22Rv1 (cell line): ENCODE results near the gene SLC22A12.

Experiments used
- H3K27ac ChIP-seq: fragments of 450-650 bp; 2 replicates; pipeline ENCODE4 v1.5.1; 2017
- ZFX ChIP-seq: fragments of 450-650 bp; IDR thresholded peaks from 2 replicates; pipeline ENCODE4 v1.6.1; 2017; ENCODE audit warnings: antibody characterized with exemption, borderline replicate concordance
- TF ChIP-seq, protein P1 (sequence below): fragments of 450-650 bp; IDR thresholded peaks from 2 replicates; pipeline ENCODE4 v1.5.1; 2017; ENCODE audit warnings: mild to moderate bottlenecking

Gene SLC22A12

GRCh38 chr11:64590763-64591221, at the start of gene SLC22A12:
SLC22A12 (plus strand) TSS chr11:64591220; CDS start chr11:64591557, 337 bp downstream.
- TF ChIP-seq, protein P1, sequence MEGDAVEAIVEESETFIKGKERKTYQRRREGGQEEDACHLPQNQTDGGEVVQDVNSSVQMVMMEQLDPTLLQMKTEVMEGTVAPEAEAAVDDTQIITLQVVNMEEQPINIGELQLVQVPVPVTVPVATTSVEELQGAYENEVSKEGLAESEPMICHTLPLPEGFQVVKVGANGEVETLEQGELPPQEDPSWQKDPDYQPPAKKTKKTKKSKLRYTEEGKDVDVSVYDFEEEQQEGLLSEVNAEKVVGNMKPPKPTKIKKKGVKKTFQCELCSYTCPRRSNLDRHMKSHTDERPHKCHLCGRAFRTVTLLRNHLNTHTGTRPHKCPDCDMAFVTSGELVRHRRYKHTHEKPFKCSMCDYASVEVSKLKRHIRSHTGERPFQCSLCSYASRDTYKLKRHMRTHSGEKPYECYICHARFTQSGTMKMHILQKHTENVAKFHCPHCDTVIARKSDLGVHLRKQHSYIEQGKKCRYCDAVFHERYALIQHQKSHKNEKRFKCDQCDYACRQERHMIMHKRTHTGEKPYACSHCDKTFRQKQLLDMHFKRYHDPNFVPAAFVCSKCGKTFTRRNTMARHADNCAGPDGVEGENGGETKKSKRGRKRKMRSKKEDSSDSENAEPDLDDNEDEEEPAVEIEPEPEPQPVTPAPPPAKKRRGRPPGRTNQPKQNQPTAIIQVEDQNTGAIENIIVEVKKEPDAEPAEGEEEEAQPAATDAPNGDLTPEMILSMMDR: no peak
- no peak for TF ChIP-seq ZFX
- no peak within 1 kb of the TSS for H3K27ac ChIP-seq

GRCh38 chr11:64542172-64543125, 48.6 kb upstream of the SLC22A12 start:
- TF ChIP-seq, protein P1: no peak
- TF ChIP-seq ZFX: no peak
- H3K27ac ChIP-seq: no peak overlapping the region

GRCh38 chr11:64543818-64544217, 47.2 kb upstream of the SLC22A12 start:
- no peak overlapping the region for H3K27ac ChIP-seq
- no peak for TF ChIP-seq ZFX
- TF ChIP-seq, protein P1: no peak

- TF ChIP-seq ZFX: no peak
- TF ChIP-seq, protein P1: no peak
- H3K27ac ChIP-seq: no peak overlapping the region
These were observed 46.3 kb upstream of the SLC22A12 start for GRCh38 chr11:64544616-64545296.

DNA sequence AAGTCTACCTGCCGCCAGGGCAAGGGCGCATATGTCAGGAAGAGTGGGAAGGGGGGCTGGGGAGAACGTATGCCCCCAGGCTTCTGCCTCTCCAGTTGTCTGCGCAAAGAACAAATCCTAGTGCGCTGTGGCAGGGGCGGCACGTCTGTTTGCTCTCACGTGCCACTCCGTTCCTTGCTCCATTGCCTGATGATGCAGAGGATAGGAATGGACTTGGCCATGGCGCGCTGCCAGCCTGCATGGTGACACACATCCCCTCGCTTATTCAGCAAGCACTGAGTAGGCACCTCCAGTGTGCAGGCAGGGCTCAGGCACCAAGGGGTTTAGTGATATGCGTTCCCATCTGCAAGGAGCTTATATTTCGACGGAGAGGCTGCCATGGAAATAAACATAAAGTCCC, 45.4 kb upstream of the SLC22A12 start:
- H3K27ac ChIP-seq: no peak overlapping the region
- TF ChIP-seq, protein P1: no peak
- TF ChIP-seq ZFX: no peak

GRCh38 chr11:64546176-64546575, 44.8 kb upstream of the SLC22A12 start:
- TF ChIP-seq, protein P1: no peak
- no peak for TF ChIP-seq ZFX
- H3K27ac ChIP-seq: no peak overlapping the region

GRCh38 chr11:64546600-64546999, 44.4 kb upstream of the SLC22A12 start:
- H3K27ac ChIP-seq: no peak overlapping the region
- TF ChIP-seq, protein P1: no peak
- no peak for TF ChIP-seq ZFX
